Kidney epithelial cell (primary cell): Measurements from ENCODE around the gene USH1G. TPM values are rescaled to one million over a fixed set of nuclear protein-coding genes. Genes with fewer than 3 reads are reported as not detected.

Experiments used
- DNase-seq: peaks from one replicate; pipeline ENCODE4 v3.0.0-alpha.2; 2010; ENCODE audit warnings: low read depth
- H3K27me3 ChIP-seq: 2 replicates; pipeline ENCODE4 v1.6.0; 2011; ENCODE audit warnings: low read length; ENCODE audit not compliant: control insufficient read depth, insufficient read depth
- H3K36me3 ChIP-seq: 2 replicates; pipeline ENCODE4 v1.5.1; 2011; ENCODE audit warnings: low read length; ENCODE audit not compliant: control insufficient read depth, insufficient read depth
- H3K4me3 ChIP-seq: 2 replicates; pipeline ENCODE4 v1.5.1; 2011; ENCODE audit warnings: low read depth, mild to moderate bottlenecking, control low read depth, low read length
- CTCF ChIP-seq: IDR thresholded peaks from 2 replicates; pipeline ENCODE4 v1.5.1; 2011; ENCODE audit warnings: mild to moderate bottlenecking, moderate library complexity, low read length, control low read depth, inconsistent platforms; ENCODE audit not compliant: insufficient read depth, poor library complexity, severe bottlenecking
- total RNA-seq: library from RNA; depleted of rRNA; stranded (reverse); fragments of >200 nt; gene quantifications from 2 replicates; pipeline ENCODE4 v1.2.3, GENCODE V29; 2015

The USH1G gene
- total RNA-seq, 1 donor from 2014 or later: not detected

- Histone ChIP-seq H3K4me3 (no peak overlapping the region), H3K27me3 (peaks cover 77% of the 10 kb centered on the region), H3K36me3 (no peaks in the 10 kb centered on the region)
- no peak for DNase-seq
- TF ChIP-seq CTCF: no peak
Observed at GRCh38 chr17:74937064-74938051, 14.3 kb upstream of the USH1G start.

- no peak for TF ChIP-seq CTCF
- Histone ChIP-seq H3K4me3 (no peak overlapping the region), H3K27me3 (peaks cover 72% of the 10 kb centered on the region), H3K36me3 (no peaks in the 10 kb centered on the region)
- no peak for DNase-seq
Observed at GRCh38 chr17:74936470-74936799, 13.4 kb upstream of the USH1G start.

- Histone ChIP-seq H3K27me3 (peaks cover 72% of the 10 kb centered on the region), H3K36me3 (no peaks in the 10 kb centered on the region), H3K4me3 (no peak within 1 kb of the TSS)
- no peak for TF ChIP-seq CTCF
- DNase-seq: no peak
Observed at GRCh38 chr17:74935585-74936469, 12.8 kb upstream of the USH1G start, which contains the start of gene OTOP3. Gene OTOP3, plus strand, starts transcription at chr17:74935898. Its CDS starts 24 bp downstream, at chr17:74935922.

- no peak for TF ChIP-seq CTCF
- H3K4me3 ChIP-seq: no peak overlapping the region
- peaks cover 70% of the 10 kb centered on the region for H3K27me3 ChIP-seq
- H3K36me3 ChIP-seq: no peaks in the 10 kb centered on the region
- no peak for DNase-seq
Observed at GRCh38 chr17:74935048-74935447, 12.0 kb upstream of the USH1G start.

- no peak overlapping the region for H3K4me3 ChIP-seq
- no peak for TF ChIP-seq CTCF
- H3K27me3 ChIP-seq: peaks cover 62% of the 10 kb centered on the region
- H3K36me3 ChIP-seq: no peaks in the 10 kb centered on the region
- no peak for DNase-seq
Observed at GRCh38 chr17:74930535-74931036, 7.5 kb upstream of the USH1G start.
